ENCODE data around the gene ACAP3.

ACAP3 gene

DNA sequence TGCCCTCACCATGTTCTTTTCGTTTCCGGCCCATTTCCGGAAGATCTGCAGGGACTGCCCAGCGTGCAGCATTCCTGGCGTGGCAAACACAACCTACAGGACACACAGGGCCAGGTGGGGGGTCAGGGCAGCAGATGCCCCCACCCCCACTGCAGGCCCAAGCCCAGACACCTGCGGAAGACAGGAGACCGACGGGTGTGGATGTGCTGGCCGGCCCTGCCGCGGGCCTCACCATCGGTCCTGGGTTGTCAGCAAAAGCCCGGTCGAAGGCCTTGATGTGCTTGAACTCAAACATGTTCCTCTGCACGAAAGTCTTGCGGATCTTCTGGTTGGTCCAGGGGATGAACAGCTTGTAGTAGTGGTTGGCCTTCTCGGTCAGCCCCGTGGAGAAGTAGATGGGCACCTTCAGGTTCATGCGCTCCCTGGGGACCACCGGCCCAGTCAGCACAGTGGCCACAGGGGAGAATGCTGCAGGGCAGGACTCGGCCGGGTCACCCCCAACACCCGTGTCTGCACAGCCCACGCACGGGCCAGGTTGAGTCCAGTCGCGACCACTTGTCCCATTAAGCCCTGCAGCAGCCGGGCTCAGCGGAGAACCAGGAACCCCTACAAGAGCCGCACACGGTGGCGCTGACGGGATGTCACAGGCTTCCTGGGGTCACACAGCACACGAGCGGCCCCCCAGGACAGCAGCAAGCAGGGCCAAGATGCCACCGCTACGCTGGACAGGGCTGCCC is 5.9 kb upstream of the ACAP3 start:
- no peak for DNase-seq

DNA sequence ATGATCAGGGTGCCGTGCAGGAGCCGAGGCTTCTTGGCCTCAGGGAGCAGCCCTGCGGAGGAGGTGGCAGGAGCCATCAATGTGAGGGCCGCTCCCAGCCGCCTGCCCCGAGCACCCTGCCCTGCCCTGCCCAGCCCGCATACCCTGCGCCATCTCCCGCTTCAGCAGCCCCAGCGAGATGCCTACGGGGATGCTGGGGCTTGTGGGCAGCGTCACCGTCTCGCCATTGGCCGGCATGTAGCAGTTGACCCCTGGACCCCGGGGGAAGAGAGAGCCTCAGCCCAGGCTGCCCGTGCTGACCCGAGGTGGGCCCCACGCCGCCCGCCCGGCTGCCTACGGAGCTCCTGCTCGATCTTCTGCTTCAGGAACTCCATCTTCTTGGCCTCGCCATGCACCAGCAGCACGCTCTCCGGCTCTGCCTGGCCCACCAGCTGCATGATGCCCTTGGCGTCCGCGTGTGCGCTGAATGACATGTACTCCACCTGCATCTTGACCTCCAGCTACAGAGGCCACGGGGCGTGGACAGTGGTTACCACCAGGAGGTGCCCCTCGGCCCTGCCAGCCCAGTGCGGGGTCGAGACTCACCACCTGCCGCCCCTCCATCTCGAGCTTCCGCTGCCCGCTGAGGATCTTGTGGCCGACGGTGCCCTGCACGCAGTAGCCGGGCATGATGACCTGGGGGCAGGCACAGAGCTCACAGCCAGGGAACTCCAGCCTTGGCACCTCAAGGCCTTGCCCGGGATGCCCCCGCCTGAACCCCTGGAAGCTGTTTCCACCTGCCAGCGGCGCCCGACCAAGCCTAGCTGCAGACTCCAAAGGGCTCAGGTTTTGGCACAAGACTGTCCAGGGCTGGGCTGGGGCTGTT is 5.0 kb upstream of the ACAP3 start:
- DNase-seq = no peak

DNA sequence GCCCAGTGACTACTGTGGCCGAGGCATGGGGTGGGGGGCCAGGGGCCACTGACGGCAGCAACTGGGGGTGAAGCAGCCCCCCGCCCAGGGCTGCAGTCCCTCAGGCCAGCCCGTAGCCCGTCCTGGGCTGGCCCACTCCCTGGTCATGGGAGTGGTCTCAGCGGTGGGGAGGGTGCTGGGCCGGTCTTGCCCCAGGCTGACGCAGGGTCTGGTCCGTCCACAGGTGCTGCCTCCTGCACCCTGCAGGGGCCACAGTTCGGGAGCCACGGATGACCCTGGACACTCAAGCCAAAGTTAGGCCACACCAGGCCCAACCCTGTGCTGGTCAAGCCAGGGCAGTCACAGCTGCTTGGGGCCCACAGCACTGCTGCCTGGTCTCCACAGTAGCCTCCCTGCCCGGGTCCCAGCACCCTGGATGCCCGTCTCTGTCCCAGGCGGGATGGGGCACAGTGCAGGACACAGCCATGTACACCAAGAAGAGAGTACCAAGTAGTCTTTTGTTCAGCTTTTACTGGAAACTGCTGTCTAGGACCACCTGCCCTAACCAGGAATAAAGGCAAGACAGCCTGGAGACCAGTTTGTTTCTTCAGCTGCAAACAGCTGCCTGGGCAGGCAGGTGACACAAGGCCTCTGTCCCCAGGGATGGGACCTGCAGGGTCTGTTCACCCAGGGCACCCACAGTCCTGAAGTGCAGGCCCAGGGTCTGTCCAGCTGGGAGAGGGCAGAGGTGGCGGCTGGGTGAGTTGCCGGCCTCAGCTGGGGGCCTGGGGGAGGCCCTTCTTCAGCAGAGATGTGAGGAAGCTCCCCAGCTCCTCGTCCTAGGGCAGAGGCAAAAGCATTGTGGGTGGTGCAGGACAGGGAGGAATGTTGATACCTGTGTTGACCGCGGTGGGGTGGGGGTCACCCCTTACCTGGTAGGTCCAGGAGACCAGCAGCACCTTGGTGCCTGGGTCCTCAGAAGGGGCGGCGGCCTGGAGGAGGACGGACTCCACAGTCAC is 3.7 kb upstream of the ACAP3 start:
- no peak for DNase-seq

DNA sequence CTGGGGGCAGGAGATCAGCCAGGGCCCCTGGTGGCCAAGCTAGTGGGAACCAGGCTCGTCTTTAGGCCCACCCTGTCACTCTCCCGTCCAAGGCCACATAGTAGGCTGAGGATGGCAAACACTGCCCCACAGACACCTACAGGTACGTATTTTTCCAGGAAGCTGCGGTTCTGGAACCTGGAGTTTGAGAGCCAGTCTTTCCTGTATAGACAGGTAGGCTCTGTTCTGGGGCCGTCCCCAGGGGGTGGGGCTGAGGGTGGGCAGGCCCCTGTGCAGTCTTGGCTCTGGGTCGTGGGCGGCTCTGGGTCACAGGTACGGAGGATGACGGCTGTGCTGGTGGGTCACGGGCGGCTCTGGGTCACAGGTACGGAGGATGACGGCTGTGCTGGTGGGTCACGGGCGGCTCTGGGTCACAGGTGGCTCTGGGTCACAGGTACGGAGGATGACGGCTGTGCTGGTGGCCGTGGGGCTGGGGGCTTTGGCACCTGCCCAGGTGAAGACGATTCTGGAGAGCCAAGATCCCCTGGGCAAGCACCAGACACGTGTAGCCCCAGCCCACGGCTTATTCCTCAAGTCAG is 2.8 kb upstream of the ACAP3 start:
- DNase-seq = no peak

DNA sequence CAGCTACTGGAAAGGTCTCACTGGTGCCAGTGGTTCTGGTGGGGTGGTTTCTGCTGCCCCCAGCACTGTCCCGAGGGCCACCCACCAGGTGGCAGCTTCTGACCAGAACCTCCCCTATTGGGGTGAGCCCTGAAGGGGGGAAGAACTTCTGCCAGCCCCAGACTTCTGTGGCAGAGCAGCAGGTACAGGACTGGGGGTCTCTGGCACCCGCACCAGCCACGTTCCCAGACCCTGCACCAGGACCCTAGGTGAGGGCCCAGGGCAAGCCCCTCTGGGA is 2.3 kb upstream of the ACAP3 start:
- DNase-seq = no peak

DNA sequence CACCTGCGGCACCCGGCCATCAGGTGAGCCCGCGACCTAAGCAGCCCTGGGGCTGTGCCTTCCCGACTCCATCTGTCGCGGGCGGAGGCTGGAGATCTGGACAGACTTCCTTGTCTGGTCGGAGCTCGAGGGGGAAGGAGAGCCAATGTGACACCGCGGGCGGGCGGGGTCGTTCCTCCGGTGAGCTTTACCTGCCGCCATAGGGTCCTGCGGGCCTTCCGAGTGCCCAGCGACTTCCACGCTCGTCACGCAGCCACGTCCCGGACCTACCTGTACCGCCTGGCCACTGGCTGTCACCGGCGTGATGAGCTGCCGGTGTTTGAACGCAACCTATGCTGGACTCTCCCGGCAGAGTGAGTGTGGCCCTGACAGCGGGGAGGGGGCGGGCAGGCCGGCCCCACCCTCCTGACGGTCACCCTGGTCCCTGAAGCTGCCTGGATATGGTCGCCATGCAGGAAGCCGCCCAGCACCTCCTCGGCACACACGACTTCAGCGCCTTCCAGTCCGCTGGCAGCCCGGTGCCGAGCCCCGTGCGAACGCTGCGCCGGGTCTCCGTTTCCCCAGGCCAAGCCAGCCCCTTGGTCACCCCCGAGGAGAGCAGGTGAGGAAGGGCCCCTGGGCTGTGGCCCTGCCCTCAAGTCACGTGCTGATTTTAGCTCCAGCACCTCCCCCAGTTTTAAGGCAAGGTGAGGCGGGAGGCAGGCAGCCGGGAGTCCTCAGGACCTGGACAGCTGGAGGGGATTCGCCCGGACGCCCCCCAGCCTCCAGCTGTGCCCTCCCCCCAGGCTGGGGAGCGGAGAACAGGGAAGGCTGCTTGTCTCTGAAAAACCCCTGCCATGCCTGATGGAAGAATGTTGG is 1.8 kb upstream of the ACAP3 start:
- no peak for DNase-seq

DNA sequence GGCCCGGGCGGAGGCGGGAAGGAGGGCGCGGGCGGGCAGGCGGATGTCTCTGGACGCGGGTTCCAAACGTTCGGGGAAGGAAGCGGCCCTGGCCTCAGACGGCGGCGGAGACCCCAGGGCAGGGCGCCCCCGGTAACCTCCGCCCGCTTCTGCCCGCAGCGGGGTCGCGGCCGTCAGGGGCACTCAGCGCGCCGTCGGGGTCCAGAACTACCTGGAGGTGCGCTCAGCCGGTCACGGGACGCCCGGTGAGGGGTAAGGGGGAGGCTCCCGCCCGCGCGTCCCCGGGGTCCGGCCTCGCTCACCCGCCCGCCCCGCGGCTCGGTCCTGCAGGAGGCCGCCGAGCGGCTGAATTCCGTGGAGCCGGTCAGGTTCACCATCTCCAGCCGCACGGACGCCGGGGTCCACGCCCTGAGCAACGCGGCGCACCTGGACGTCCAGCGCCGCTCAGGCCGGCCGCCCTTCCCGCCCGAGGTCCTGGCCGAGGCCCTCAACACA is 1.1 kb upstream of the ACAP3 start:
- DNase-seq = no peak

DNA sequence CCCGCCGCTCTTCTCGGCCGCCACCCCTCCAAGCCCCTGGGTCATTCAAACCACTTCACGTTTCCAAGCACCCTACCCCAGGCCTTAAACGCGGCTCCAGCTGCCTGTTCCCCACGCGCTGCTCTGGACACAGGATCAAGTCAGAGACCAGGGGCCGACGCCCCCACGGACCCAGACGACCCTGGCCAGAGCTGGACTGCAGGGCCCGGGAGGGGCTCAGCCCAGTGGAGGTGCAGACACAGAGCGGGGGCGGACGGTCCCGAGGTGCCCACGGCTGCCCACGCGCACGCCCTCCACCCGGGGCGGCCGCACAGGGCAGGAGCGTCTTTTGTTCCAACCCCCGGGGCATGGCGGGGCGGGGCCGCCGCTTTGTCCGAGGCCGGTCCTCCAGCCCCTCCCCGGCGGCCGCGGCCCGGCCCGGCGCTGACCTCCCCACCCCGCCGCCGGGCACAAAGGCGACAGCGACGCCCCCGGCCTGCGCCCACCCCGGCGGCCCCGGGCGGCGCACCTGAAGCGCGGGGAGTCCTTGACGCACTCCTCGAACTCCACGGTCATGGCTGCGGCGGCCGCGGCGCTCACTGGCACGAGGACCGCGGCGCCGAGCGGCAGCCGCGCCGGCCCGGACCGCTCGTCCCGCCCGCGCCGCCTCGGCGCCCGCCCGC is 338 bp downstream of the ACAP3 start:
- no peak for DNase-seq

DNA sequence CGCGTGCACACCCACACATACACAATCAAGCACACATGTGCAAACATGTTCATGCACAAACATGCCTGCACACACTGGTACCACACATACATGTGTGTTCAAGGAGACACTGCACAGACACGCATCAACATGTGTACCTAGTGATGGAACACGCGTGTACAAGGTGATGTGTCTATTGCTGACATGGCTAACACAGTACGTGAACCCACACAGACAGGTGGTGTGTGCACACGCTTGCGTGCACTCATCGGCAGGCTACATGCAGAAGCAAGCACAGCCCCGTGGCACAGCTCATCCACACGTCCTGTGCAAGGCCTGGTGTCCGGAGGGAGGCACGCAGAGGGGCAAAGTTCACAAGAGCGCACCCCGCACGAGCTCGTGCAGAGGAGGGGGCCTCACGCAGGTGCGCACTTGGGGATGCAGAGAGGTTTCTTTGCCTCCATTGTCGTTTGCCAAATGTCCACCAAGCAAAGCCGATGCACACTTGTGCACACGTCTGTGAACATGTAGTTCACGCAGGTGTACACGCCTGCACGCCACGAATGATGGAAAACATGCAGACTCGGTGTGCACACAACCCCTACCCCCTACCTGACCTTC is 969 bp downstream of the ACAP3 start:
- DNase-seq = no peak

DNA sequence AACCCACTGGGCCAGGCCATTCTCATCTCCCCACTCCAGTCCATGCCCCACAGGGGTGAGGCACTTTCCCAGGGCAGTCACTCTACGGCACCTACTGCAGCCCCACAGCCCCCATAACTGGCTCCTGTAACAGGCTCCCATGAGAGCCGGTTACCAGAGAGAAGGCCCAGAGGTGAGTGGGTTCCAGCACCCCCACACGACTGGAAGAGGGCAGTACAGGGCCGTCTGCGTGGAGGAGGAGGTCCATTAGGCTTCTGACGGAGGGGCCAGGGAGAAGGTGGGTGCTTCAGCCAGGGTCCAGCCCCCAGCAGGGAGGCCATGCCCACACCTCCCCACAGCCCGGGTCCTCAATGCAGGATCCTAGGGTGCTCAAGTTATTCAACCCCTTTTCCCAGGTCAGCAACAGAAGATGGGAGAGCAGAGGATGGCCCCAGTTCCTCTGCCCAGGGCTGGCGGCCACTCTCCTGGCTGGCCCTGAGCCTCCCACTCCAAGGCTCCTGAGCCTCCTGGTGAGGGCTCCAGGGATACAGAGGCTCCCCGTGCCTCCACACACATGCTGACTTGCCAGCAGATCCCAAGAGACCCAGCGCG is 1.6 kb downstream of the ACAP3 start:
- no peak for DNase-seq

DNA sequence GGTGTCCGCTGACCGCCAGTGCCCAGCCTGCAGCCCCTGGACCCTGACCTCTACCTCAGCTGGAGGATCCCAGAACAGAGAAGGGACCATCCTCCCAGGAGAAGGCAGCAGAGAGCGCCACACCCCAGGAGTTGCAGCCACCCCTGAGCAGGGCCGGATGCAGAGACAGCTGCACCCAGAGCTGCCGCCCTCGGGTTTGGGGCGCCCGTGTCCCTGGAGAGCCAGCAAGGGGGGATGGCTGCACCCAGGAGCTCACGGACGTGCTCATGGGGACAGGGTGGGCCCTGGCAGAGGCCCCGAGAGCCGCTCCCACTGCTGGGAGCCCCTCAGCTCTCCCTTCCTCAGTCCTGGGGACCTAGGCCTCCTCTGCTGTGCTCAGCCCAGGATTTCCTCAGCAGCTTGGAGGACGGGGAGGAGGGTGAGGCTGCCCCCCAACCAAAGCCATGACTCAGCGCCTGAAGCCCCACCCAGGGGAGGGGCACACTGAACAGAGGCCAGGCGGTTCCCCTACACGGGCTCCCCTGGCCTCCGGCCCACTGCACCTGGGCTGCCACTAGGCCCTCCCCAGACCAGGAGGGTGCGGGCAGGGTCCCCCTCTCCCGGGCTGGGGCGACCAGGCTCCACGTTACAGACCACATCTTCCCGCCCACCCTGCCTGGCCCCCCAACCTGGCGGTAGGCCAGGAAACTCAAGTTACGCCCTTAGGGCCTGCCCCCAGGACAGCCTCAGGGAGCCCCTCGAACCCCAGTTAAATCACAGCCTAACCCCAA is 2.2 kb downstream of the ACAP3 start:
- DNase-seq = peak; percentile 81

DNA sequence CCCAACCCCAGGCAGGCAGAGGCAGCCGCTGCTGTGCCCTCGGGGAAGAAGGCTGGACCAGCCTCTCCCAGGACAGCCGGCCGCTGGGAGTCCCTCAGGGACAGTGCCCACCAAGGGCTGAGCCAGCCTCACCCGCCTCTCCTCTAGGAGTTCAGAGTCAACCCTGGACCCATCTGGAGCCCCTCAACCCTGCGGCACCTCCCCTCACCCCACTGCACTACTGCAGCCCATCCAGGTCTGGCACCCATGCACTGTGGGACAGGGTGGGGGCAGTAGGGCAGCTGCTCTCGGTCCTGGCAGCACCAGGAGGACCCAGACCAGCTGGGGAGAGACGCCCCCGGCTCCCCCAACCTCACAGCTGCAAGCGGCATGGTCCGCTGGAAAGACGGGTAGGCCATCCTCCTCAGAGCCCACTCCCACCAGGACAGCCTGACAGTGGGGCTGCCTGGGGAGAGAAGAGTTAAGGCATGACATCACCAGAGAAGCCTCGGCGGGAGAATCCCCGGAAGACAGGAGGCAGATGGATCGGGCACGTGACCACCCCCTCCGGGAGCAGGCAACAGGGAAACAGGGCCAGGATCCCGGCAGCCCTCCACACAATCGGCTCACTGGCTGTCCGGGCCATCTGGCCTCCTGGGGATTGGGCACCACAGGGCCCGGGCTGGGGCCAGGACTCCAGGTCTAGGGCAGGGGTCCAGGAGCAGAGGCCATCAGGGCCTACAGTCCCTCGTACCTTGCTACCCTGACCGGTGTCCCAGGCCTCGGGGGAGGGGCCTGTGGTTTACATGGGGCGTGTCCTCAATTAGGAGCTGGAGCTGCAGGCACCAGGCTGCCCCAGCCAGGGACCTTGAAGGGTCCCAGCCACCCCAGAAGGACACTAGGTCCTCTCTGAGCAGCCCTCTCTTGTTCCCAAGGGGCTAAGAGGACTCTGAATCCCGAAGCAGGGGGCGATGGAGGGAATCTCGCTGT is 3.1 kb downstream of the ACAP3 start:
- peak; percentile 76 for DNase-seq

DNA sequence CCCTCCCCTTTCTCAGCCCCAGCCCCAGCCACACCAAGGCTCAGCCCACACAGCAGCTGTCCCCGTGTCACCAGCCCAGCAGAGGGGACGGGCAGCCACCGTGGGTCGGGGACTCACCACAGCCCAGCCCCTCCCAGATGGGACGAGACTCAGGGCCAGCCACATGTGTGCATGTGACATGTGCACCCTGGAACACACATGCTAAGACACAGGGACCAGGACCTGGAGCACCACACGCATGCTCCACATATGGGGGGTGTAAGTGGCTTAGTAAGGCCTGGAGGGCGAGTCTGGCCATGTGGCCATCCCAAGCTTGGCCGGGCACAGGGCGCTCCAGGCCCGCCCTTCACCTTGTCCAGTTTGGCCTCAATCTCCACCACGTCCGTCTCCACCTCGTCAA is 4.0 kb downstream of the ACAP3 start:
- DNase-seq = no peak

DNA sequence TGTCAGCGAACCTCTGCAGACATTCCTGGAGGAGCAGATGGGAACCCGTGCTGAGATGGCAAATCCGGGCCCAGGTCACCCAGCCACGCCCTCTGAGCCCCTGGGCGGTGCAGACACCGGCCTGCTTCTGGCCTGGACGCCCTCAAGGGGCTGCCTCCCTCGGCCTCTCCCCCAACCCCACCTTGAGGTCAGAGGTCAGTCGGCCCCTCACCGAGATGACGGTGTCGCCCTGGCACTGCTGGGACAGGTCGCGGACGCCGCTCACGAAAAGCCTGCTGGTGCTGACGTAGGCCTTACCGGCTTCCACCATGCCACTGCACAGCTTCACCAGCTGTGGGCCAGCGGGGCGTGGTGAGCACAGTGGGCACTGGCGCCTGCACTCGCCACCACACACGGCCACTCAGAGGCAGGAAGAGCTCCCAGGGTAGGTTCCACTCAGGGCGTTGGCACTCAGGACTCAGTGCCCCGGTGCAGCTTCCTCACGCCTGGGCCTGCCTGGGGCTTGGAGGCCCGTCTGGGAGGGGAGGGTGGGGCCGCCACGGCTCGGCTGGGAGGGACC is 4.7 kb downstream of the ACAP3 start:
- DNase-seq = no peak

DNA sequence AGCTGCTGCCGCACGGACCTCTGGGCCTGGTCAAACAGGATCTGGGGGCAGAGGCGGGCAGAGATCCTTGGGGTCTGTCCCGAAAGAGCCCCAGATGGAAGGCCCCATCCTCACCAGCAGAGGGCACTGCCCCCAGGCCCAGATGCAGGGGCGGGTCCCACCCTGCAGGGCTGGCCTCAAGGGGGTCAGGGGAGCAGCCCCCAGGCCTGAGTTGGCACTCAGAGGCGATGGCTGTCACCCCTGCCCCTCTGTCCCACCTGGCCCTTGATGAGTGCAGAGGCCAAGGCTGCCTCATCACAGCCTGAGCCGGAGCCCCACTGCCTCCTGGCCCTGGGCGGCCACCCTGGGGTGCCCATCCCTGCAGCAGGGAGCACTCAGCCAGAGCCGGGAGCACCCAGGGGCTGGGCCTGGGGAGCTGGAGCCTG is 5.7 kb downstream of the ACAP3 start:
- no peak for DNase-seq

DNA sequence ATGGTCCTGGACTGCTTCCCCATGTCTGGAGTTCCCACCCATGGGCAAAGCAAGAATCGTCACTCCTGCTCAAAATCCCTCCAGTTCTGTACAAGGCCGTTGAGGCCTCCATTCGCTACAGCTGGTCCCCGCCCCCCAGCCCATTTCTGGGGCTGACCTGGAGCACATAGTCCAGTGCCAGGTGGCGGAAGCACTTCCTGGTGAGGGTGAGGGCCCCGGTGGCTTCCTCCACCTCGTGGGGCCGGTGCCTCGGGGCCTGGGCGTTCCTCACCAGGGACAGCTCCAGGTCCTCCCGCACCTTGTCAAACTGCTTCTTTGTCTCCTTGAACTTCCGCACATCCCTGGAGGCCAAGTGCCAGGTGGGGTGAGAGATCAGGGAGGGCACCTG is 7.4 kb downstream of the ACAP3 start:
- no peak for DNase-seq

DNA sequence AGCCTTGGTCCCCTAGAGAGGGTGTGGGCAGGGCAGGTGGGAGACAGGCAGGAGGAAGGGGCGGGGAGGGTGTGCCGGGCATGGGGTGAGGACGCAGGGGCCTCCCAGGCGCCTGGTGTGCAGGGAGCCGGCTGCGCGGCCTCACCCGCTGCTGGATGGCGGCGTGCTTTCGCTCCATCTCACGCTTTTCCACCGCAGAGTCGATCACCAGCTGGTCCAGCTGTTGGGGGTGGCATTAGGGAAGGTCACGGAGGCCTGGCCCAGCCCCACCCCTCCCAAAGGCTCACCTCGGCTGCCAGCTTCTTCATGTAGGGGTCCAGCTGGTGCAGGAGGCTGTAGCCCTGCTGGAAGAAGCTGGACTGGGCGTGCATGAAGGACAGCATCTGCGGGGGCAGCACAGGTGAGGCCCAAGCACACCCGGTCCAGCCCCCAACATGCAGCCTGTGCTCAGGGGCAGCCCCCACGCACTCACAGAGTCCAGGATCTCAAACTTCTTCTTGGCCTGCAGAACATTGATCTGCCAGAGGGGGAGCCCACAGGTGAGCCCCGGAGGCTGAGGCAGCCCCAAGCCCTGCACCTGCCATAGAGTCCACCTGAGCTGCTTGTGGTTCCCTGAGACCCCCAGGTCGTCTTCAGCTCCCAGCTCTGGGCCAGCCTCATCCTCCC is 7.9 kb downstream of the ACAP3 start:
- no peak for DNase-seq
